ENCODE measurements around the gene C1QL4. TPM values are rescaled to one million over a fixed set of nuclear protein-coding genes. Genes with fewer than 3 reads are reported as not detected.
A peak's percentile ranks its signal among the peaks of the same experiment; 100 is the strongest.

C1QL4 gene
- total and polyA plus RNA-seq, 9 of the 15 experiments (the other 6 are each of a cell fraction or from before 2014, with no cell fraction given) = 0.08 to 2.1 (median 0.31) TPM

DNA sequence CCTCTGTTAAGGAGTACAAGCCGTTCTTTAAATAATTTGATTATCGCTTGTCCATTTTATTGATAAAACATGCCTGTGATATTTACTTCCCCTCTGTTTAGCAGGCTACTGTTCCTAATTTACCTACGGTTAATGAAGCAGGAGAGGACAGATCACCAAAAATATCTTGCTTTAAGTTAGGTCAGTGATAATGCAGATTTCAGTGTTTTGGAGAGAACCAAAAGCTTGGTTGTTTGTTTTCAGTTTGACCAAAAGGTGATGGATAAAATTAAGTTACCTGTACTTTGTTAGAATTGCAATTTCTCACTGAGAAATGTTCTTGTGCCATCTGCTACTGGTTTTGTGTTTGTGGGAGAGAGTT, 31.2 kb upstream of the C1QL4 start:
- no peak for DNase-seq (ENCODE audit: extremely low read depth in 1 of 4, low spot score in 3 of 4)
- TSS peak; percentile 61 for BruUV-seq (replicated peaks)
- 1% methylated on average over 3 of the region's 3 CpGs for WGBS (ENCODE audit: insufficient coverage, low coverage, missing lambda C conversion rate)
- intact Hi-C loops (cut with micrococcal nuclease) (loop anchor here (5.0 kb wide), 1 partner anchor 54 kb away; no protein-coding TSS in a partner anchor), in situ Hi-C loops (cut with MboI) (no loop called here)
- H3K27ac ChIP-seq (ENCODE audit: extremely low read depth, low read depth, low read length) = peak overlapping the region; percentile 96
- no peaks in the 10 kb centered on the region for H3K27me3 ChIP-seq (ENCODE audit: control insufficient read depth in 2 of 2, insufficient read depth in 2 of 2, low read length in 2 of 2)
- peak overlapping the region in 1 of 2 experiments; percentile 96; a peak in 3 of 4 replicates for H3K9ac ChIP-seq (ENCODE audit: insufficient read depth in 1 of 2, low read depth in 2 of 2, low read length in 2 of 2)
- FAIRE-seq = peak; percentile 70
- no peaks in the 10 kb centered on the region for H4K20me1 ChIP-seq (replicated peaks; ENCODE audit: control insufficient read depth, insufficient read depth, low read length)
- ATAC-seq = no peak
- peaks cover 12 to 25% of the 10 kb centered on the region in 2 experiments; a peak in 3 of 5 replicates for H3K4me1 ChIP-seq (replicated peaks in 1 of 2; ENCODE audit: control insufficient read depth in 2 of 2, insufficient read depth in 2 of 2, low read length in 2 of 2)
- peak overlapping the region; percentile 99 for H3K4me2 ChIP-seq (ENCODE audit: insufficient read depth, low read length)
- CTCF ChIA-PET (ENCODE audit: low intra/inter-chr PET ratio) = no interaction called here
- POLR2A ChIA-PET = interaction anchor here (0.7 to 3.4 kb wide), 4 partner anchors 9 to 89 kb away, joined by 3 to 17 read pairs (median 3); no protein-coding TSS in a partner anchor
- H2AFZ ChIP-seq (ENCODE audit: low read depth, low read length) = peak overlapping the region; percentile 85
- H3K9me3 ChIP-seq (replicated peaks; ENCODE audit: control insufficient read depth, insufficient read depth, low read depth, low read length) = no peaks in the 10 kb centered on the region
- H3K36me3 ChIP-seq (ENCODE audit: control insufficient read depth, insufficient read depth, low read length) = peaks cover 6% of the 10 kb centered on the region; the same call in 1 of the 3 replicates
- H3K79me2 ChIP-seq (ENCODE audit: control insufficient read depth, insufficient read depth, low read length) = peaks cover 53% of the 10 kb centered on the region
- peak overlapping the region; percentile 75 for H3K4me3 ChIP-seq
- TF ChIP-seq, protein P1, sequence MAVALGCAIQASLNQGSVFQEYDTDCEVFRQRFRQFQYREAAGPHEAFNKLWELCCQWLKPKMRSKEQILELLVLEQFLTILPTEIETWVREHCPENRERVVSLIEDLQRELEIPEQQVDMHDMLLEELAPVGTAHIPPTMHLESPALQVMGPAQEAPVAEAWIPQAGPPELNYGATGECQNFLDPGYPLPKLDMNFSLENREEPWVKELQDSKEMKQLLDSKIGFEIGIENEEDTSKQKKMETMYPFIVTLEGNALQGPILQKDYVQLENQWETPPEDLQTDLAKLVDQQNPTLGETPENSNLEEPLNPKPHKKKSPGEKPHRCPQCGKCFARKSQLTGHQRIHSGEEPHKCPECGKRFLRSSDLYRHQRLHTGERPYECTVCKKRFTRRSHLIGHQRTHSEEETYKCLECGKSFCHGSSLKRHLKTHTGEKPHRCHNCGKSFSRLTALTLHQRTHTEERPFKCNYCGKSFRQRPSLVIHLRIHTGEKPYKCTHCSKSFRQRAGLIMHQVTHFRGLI (CRISPR knock-in tag; IDR thresholded peaks at IDR 0.05) = no peak
- TF ChIP-seq ZEB2 (IDR thresholded peaks at IDR 0.05) (0 out of 2 replicates have a peak, but pooled peaks have one; percentile 17), MECOM (CRISPR knock-in tag; IDR thresholded peaks at IDR 0.05) (no peak)
- TF ChIP-seq, protein P2, sequence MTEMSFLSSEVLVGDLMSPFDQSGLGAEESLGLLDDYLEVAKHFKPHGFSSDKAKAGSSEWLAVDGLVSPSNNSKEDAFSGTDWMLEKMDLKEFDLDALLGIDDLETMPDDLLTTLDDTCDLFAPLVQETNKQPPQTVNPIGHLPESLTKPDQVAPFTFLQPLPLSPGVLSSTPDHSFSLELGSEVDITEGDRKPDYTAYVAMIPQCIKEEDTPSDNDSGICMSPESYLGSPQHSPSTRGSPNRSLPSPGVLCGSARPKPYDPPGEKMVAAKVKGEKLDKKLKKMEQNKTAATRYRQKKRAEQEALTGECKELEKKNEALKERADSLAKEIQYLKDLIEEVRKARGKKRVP (CRISPR knock-in tag; IDR thresholded peaks at IDR 0.05) = no peak
- TF ChIP-seq, protein P3, sequence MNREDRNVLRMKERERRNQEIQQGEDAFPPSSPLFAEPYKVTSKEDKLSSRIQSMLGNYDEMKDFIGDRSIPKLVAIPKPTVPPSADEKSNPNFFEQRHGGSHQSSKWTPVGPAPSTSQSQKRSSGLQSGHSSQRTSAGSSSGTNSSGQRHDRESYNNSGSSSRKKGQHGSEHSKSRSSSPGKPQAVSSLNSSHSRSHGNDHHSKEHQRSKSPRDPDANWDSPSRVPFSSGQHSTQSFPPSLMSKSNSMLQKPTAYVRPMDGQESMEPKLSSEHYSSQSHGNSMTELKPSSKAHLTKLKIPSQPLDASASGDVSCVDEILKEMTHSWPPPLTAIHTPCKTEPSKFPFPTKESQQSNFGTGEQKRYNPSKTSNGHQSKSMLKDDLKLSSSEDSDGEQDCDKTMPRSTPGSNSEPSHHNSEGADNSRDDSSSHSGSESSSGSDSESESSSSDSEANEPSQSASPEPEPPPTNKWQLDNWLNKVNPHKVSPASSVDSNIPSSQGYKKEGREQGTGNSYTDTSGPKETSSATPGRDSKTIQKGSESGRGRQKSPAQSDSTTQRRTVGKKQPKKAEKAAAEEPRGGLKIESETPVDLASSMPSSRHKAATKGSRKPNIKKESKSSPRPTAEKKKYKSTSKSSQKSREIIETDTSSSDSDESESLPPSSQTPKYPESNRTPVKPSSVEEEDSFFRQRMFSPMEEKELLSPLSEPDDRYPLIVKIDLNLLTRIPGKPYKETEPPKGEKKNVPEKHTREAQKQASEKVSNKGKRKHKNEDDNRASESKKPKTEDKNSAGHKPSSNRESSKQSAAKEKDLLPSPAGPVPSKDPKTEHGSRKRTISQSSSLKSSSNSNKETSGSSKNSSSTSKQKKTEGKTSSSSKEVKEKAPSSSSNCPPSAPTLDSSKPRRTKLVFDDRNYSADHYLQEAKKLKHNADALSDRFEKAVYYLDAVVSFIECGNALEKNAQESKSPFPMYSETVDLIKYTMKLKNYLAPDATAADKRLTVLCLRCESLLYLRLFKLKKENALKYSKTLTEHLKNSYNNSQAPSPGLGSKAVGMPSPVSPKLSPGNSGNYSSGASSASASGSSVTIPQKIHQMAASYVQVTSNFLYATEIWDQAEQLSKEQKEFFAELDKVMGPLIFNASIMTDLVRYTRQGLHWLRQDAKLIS (CRISPR knock-in tag; IDR thresholded peaks at IDR 0.05) = 0 out of 2 replicates have a peak, but pooled peaks have one; percentile 17
- H3K9me1 ChIP-seq (ENCODE audit: control insufficient read depth, insufficient read depth, low read length) = no peaks in the 10 kb centered on the region

Data from K562 (cell line).